HG03280 (cell line): ENCODE data around the gene SLC22A3.
"Not testable (repeated sequence)": the region's sequence is repeated elsewhere in the genome, so short reads cannot be mapped to it uniquely, and the experiment has no call there.

ENCODE experiments used
- ATAC-seq: cut with Tn5 transposase; IDR thresholded peaks from one replicate; pipeline ENCODE4 v1.9.1; 2021; ENCODE audit warnings: mild to moderate bottlenecking, moderate library complexity; ENCODE audit not compliant: unreplicated experiment

SLC22A3 gene, protein sequence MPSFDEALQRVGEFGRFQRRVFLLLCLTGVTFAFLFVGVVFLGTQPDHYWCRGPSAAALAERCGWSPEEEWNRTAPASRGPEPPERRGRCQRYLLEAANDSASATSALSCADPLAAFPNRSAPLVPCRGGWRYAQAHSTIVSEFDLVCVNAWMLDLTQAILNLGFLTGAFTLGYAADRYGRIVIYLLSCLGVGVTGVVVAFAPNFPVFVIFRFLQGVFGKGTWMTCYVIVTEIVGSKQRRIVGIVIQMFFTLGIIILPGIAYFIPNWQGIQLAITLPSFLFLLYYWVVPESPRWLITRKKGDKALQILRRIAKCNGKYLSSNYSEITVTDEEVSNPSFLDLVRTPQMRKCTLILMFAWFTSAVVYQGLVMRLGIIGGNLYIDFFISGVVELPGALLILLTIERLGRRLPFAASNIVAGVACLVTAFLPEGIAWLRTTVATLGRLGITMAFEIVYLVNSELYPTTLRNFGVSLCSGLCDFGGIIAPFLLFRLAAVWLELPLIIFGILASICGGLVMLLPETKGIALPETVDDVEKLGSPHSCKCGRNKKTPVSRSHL

GRCh38 chr6:160348223-160349019 is at the start of gene SLC22A3:
Gene SLC22A3 (plus strand): TSS chr6:160348378. CDS start chr6:160348420, 42 bp downstream.
- ATAC-seq = no peak

DNA sequence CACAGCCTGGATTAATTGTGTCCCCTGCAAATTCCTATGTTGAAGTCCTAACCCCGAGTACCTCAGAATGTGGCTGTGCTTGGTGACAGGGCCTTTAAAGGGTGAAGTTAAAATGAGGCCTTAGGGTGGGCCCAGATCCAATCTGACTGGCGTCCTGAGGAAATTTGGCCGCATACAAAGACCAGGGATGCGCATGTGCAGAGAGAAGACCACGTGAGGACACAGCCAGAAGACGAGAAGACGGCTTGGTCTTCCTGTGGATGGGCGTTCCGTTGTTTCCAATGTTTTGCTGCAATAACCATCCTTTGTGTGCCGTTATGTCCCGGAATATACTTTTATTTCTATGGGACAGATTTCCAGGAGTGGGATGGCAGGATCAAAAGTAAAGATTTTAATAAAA is 48.6 kb upstream of the SLC22A3 start:
- ATAC-seq = no peak

DNA sequence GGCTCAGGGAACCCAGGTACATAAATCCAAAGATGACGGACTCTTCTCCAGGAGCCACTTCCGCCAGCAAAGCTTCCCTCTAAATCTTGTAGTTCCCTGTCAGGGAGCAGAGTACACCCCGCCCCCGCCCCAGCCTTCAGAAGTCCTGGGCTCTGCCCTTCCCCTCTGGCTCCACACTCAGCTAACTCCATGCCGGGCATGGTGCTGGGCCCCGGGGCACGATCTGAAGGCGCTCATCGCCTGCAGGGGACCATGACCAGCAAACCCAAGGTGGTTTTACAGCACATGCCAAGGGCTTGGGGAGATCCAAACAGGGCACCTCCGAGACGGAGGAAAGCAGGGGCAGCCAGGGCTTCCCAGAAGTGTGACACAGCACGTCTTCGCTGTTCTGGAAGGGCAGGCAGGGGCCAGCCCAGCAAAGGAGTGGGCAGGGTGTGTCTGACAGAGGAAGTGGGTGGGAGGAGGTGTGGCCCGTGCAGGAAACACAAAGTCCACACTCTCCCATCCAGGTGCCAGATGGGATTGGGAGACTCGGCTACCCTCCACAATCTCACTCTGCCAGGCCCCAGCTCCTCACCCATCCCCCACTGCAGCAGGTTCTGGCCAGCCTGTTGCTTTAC is 48.0 kb upstream of the SLC22A3 start:
- no peak for ATAC-seq

- no peak for ATAC-seq
Observed at GRCh38 chr6:160301339-160301738, 46.8 kb upstream of the SLC22A3 start.

DNA sequence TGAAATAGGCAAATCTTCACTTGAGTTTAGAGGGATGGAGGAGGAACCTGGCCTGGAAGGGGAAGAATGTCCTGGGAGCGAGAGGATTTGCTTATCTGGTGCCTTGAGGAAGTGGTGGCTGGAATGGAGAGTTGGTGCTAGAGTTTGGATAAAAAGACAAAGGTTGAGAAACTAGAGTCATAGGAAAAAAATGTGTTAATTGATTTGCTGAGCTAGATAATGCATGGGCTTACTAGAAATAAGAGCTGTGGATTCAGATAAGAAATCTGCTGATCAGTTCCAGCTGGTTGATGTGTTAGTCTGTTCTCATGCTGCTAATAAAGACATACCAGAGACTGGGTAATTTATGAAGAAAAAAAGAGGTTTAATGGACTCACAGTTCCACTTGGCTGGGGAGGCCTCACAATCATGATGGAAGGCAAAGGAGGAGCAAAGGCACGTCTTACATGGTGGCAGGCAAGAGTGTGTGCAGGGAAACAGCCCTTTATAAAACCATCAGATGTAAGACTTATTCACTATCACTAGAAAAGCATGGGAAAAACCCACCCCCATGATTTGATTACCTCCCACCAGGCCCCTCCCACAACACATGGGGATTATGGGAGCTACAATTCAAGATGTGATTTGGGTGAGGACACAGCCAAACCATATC is 45.6 kb upstream of the SLC22A3 start:
- ATAC-seq = not testable (repeated sequence)

- no peak for ATAC-seq
Observed at GRCh38 chr6:160303806-160304205, 44.4 kb upstream of the SLC22A3 start.

DNA sequence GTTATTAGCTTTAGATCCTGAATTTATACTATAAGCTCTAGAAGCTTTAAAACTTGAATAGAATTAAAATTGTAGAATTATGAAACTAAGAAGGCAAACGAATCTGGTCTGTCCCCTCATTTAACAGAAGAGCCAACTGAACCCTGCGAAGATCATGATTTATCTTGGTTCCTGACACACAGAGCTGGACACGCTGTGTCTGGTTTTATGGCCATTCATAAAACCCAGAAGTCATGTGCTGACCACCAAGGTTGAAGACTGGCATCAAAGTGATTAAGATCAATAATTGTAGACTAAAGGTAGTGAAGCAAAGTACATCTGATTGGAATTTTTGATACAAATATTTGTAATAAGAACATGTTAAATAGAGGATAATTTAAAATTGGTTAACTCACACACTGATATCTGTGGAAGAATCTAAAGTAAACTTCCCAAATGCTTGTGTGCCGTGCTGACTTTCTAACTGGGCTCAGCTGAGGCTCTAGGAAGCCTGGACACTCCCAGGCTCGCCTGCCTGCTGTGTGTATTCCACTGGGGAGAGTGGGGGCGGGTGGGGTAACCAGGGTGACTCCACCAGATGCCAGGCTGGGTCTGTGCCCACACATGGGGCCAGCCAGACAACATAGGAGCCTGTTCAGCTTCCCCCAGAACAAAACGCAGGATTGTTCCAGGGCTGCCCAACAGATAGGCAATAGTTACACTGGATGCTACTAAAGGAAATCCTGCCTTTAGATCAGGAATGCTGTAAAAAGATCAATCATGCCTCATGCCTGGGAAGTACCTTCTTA is 42.1 kb upstream of the SLC22A3 start:
- ATAC-seq = no peak

- no peak for ATAC-seq
Observed at GRCh38 chr6:160309718-160310117, 38.5 kb upstream of the SLC22A3 start.

DNA sequence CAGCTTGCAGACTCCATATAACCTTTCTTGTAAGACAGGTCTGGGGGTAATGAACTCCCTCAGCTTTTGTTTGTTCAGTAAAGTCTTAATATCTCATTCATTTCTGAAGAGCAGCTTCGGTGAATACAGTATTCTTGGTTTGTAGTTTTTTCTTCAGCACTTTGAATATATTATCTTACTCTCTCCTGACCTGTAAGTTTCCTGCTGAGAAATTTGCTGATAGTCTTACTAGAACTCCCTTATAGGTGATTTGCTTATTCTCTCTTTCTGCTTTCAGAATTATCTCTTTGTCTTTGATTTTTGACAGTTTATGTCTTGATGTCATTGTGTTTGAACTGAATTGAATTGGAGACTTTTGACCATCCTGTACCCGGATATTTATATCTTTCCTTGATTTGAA is 35.3 kb upstream of the SLC22A3 start:
- ATAC-seq = no peak

- no peak for ATAC-seq
Observed at GRCh38 chr6:160315310-160315709, 32.9 kb upstream of the SLC22A3 start.

- ATAC-seq = no peak
Observed at GRCh38 chr6:160316261-160316660, 31.9 kb upstream of the SLC22A3 start.

DNA sequence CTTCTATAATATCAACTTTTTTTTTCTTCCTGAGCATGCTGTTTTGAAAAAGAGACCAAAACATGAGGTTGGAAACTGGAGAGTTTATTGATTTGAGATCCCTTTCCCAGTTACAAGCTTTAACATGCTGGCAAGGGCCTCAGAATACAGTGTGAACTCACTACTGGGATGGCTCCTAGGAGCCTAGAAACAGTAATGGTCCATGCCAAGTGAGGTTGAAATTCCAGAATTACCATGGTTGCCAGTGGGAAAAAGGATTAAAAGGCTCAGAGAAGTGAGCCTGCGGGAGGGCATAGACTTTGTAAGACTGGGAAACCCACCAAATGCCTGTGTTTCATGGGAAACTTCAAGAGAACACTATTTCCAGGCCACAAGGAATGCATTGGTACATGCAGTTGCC is 28.9 kb upstream of the SLC22A3 start:
- no peak for ATAC-seq

- ATAC-seq = no peak
Observed at GRCh38 chr6:160321729-160322505, 26.3 kb upstream of the SLC22A3 start.

- no peak for ATAC-seq
Observed at GRCh38 chr6:160327981-160328380, 20.2 kb upstream of the SLC22A3 start.

- ATAC-seq = no peak
Observed at GRCh38 chr6:160328447-160328846, 19.7 kb upstream of the SLC22A3 start.

DNA sequence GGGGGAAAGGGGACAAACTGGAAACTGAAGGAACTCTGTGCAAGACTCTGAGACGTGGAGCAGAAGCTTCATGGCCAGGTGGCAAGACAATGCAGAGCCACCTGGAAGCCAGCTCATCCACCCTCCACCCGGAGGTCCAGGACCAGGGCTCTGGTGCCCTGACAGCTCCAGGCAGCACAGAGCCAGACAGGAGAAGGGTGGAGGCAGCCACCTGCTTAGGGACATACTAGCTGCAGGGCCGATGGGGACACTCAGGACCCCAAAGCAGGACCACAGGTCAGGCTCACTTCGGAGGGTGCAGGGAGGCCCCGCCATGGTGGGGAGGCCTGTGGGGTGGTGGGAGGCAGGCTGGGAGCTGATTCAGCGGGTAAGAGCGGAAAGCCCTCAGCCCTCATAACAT is 19.0 kb upstream of the SLC22A3 start:
- no peak for ATAC-seq

- no peak for ATAC-seq
Observed at GRCh38 chr6:160330619-160331018, 17.6 kb upstream of the SLC22A3 start.

DNA sequence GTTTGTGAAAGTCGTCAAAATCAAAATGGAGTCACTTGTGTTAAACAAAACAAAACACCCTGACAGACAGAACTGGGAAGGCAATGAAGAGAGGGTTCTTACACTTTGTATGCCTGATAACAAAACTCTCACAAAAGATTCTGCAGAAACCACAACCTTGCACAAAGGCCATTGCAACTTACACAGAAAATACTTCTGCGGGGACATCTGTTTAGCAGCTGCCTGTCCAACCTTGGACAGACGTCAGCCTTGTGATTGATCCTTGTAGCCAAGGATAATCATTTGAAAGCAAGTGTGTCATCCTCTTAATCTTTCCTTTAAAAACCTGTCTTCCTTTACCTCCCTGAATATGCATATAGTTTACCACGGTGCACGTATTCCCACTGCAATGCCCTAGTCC is 17.0 kb upstream of the SLC22A3 start:
- ATAC-seq = no peak

DNA sequence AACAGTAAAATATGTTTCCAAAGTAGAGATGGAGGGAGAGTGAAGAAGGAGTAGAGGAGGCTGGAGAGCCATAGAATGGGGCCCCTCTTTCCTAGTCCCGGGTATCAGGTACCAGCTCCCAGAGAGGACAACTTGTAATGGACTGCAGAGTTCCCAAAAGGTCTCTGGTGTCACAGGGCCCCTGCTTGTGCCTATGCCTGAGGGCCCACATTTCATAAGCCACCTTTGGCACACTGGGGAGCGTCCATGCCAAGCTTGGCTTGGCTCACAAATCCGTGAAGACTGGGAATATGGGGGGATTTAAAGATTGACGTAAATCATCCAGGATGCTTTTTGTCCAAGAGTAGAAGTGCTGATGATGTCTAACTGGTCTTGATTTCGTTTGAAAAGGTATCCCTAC is 16.4 kb upstream of the SLC22A3 start:
- ATAC-seq = no peak
